Hematopoietic multipotent progenitor cell treated with erythropoietin and hydrocortisone succinate and interleukin-3 and kit ligand, for 15 days (in vitro differentiated cells): ENCODE results near the gene RPUSD1.

ENCODE experiments used
- DNase-seq: peaks from one replicate; pipeline ENCODE4 v3.0.0-alpha.2; 2015; ENCODE audit warnings: low spot score

RPUSD1 gene

GRCh38 chr16:818592-818991 lies 30.4 kb upstream of the RPUSD1 start:
- DNase-seq, result no peak

- DNase-seq, result no peak
Observed at GRCh38 chr16:818132-818531, 30.0 kb upstream of the RPUSD1 start.

GRCh38 chr16:817001-817906 lies 29.1 kb upstream of the RPUSD1 start:
- no peak for DNase-seq

GRCh38 chr16:815861-816260 lies 27.7 kb upstream of the RPUSD1 start:
- DNase-seq, result no peak

GRCh38 chr16:814974-815373 lies 26.8 kb upstream of the RPUSD1 start:
- DNase-seq, result no peak

GRCh38 chr16:813916-814412 lies 25.8 kb upstream of the RPUSD1 start:
- DNase-seq, result no peak

GRCh38 chr16:813204-813915 lies 25.2 kb upstream of the RPUSD1 start:
- DNase-seq, result no peak

- DNase-seq, result no peak
Observed at GRCh38 chr16:808085-808386, 19.9 kb upstream of the RPUSD1 start.

- DNase-seq, result peak; percentile 90
Observed at GRCh38 chr16:807347-808084, 19.3 kb upstream of the RPUSD1 start.

GRCh38 chr16:805474-805873 lies 17.3 kb upstream of the RPUSD1 start:
- DNase-seq, result no peak

GRCh38 chr16:804193-805048 lies 16.2 kb upstream of the RPUSD1 start:
- no peak for DNase-seq

- no peak for DNase-seq
Observed at GRCh38 chr16:803754-804080, 15.5 kb upstream of the RPUSD1 start.

- no peak for DNase-seq
Observed at GRCh38 chr16:802914-803753, 15.0 kb upstream of the RPUSD1 start.

GRCh38 chr16:802461-802860 lies 14.3 kb upstream of the RPUSD1 start:
- DNase-seq, result no peak

GRCh38 chr16:801584-802363 lies 13.6 kb upstream of the RPUSD1 start:
- no peak for DNase-seq

- no peak for DNase-seq
Observed at GRCh38 chr16:800834-801511, 12.8 kb upstream of the RPUSD1 start.

- DNase-seq, result no peak
Observed at GRCh38 chr16:799948-800833, 12.0 kb upstream of the RPUSD1 start, which contains the start of gene GNG13. TSS of gene GNG13 (minus strand) at chr16:800734. CDS start at chr16:799077, 1,657 bp downstream.
